K562 (cell line): ENCODE data around the gene GPR148.

Experiments used
- CEBPZ ChIP-seq: fragments of 150-350 bp; IDR thresholded peaks from 2 replicates; pipeline ENCODE4 v1.6.1; 2014; ENCODE audit warnings: low read depth, mild to moderate bottlenecking, low read length, borderline replicate concordance
- CSDE1 ChIP-seq, 2 experiments: fragments of 450-650 bp; IDR thresholded peaks; 2 replicates each; pipeline ENCODE4 v1.6.1; 2016; ENCODE audit warnings: mild to moderate bottlenecking in 1 of 2
- GATA2 ChIP-seq: sonication (generic); formaldehyde crosslinking; IDR thresholded peaks from 2 replicates; pipeline ENCODE4 v1.4.0; 2020; ENCODE audit warnings: mild to moderate bottlenecking, missing genetic modification reagents
- MYC ChIP-seq, 2 experiments: fragments of 250-450 bp in 1 of 2; sonication (Bioruptor Pico) in 1 of 2; IDR thresholded peaks; 2 replicates each; pipeline versions ENCODE4 v1.5.1 to v1.6.1; 2012 to 2021; ENCODE audit warnings: low read depth in 2 of 2, borderline replicate concordance in 1 of 2, improper control_type of control experiment in 1 of 2, low read length in 1 of 2, mild to moderate bottlenecking in 1 of 2, moderate library complexity in 1 of 2
- POLR2A ChIP-seq: fragments of 450-650 bp; conservative IDR thresholded peaks from 2 replicates; pipeline ENCODE4 v1.6.1; 2016
- XRCC5 ChIP-seq: fragments of 200-400 bp; formaldehyde crosslinking; IDR thresholded peaks from 2 replicates; pipeline ENCODE4 v1.6.1; 2017; ENCODE audit warnings: low read depth, mild to moderate bottlenecking, low read length
- ZBTB8A ChIP-seq: fragments of 450-650 bp; IDR thresholded peaks from 2 replicates; pipeline ENCODE4 v1.6.1; 2018; ENCODE audit warnings: mild to moderate bottlenecking, moderate library complexity; ENCODE audit not compliant: partially characterized antibody
- ZNF263 ChIP-seq: sonication (generic); formaldehyde crosslinking; IDR thresholded peaks from 2 replicates; pipeline ENCODE4 v1.8.0; 2022; ENCODE audit warnings: mild to moderate bottlenecking, missing genetic modification reagents, borderline replicate concordance
- ZNF41 ChIP-seq: fragments of 250-450 bp; sonication (Bioruptor Pico); conservative IDR thresholded peaks from 2 replicates; pipeline ENCODE4 v1.4.0; 2020; ENCODE audit warnings: mild to moderate bottlenecking
- ZNF431 ChIP-seq: sonication (generic); formaldehyde crosslinking; IDR thresholded peaks from 2 replicates; pipeline ENCODE4 v1.8.0; 2022; ENCODE audit warnings: mild to moderate bottlenecking, missing genetic modification reagents

- no peak for TF ChIP-seq MYC (IDR thresholded peaks at IDR 0.05; ENCODE audit: low read depth, low read length)
- no peak for TF ChIP-seq MYC (CRISPR knock-in tag; IDR thresholded peaks at IDR 0.05; ENCODE audit: borderline replicate concordance, low read depth)
- no peak for TF ChIP-seq ZNF263 (CRISPR knock-in tag)
- no peak for TF ChIP-seq CEBPZ
- TF ChIP-seq ZNF431 (CRISPR knock-in tag), result no peak
- TF ChIP-seq ZBTB8A, result no peak
- no peak for TF ChIP-seq CSDE1 (IDR thresholded peaks at IDR 0.05)
- no peak for TF ChIP-seq POLR2A
- TF ChIP-seq XRCC5, result no peak
- no peak for TF ChIP-seq GATA2 (CRISPR knock-in tag)
- no peak for TF ChIP-seq ZNF41
These were observed 39.5 kb downstream of the GPR148 start for GRCh38 chr2:130768191-130768855.
